OCI-LY7 (cell line): Measurements from ENCODE around the gene CTNNA2. TPM values are rescaled to one million over a fixed set of nuclear protein-coding genes. Genes with fewer than 3 reads are reported as not detected.

Experiments used
- BruUV-seq: library from RNA; stranded (reverse); fragments of 400-500 nt; replicated peaks from 2 replicates; lab custom pipeline; 2021; lab: Mats Ljungman, UMichigan
- CTCF ChIA-PET: fragments of 300-600 bp; sonication (Branson Sonifier 250); formaldehyde crosslinking; loops from one replicate; lab custom pipeline; 2022; ENCODE audit warnings: antibody characterized with exemption; ENCODE audit not compliant: unreplicated experiment; lab: Charles Lee
- POLR2A ChIA-PET: fragments of 300-600 bp; sonication (Branson Sonifier 250); formaldehyde crosslinking; loops from one replicate; lab custom pipeline; 2022; ENCODE audit warnings: antibody characterized with exemption; lab: Charles Lee
- DNase-seq: peaks from one replicate; pipeline ENCODE4 v3.0.0-alpha.2; 2015; ENCODE audit warnings: low spot score
- H2AFZ ChIP-seq: fragments of 200-600 bp; sonication (generic), shearing (Covaris generic); 2 replicates; pipeline ENCODE4 v1.6.1; 2014; ENCODE audit warnings: mild to moderate bottlenecking, antibody characterized with exemption, low read length, moderate library complexity
- H3K27ac ChIP-seq: fragments of 200-600 bp; sonication (generic); 2 replicates; pipeline ENCODE4 v1.5.1; 2014; ENCODE audit warnings: mixed run types, low read depth, mild to moderate bottlenecking, moderate library complexity, low read length, inconsistent platforms; ENCODE audit not compliant: poor library complexity, severe bottlenecking
- H3K36me3 ChIP-seq: fragments of 200-600 bp; sonication (generic); 2 replicates; pipeline ENCODE4 v1.6.1; 2014; ENCODE audit warnings: mild to moderate bottlenecking, antibody characterized with exemption, low read length, moderate library complexity, mixed read lengths; ENCODE audit not compliant: insufficient read depth
- H3K4me1 ChIP-seq: fragments of 200-600 bp; sonication (generic); 2 replicates; pipeline ENCODE4 v1.5.1; 2014; ENCODE audit warnings: mild to moderate bottlenecking, low read length; ENCODE audit not compliant: insufficient read depth, poor library complexity, severe bottlenecking
- H3K4me2 ChIP-seq: fragments of 200-600 bp; sonication (generic); 2 replicates; pipeline ENCODE4 v1.6.1; 2014; ENCODE audit warnings: mild to moderate bottlenecking, low read length
- H3K4me3 ChIP-seq: fragments of 200-600 bp; sonication (generic); 2 replicates; pipeline ENCODE4 v1.5.1; 2014; ENCODE audit warnings: mild to moderate bottlenecking, low read depth, low read length; ENCODE audit not compliant: poor library complexity, severe bottlenecking
- H3K79me2 ChIP-seq: fragments of 200-600 bp; sonication (generic); 2 replicates; pipeline ENCODE4 v1.6.1; 2016; ENCODE audit warnings: low read depth, mild to moderate bottlenecking, low read length, moderate library complexity, mixed read lengths; ENCODE audit not compliant: insufficient read depth
- H3K9me2 ChIP-seq: fragments of 200-600 bp; sonication (generic); 2 replicates; pipeline ENCODE4 v1.6.1; 2016; ENCODE audit warnings: mild to moderate bottlenecking, low read length, mixed read lengths; ENCODE audit not compliant: insufficient read depth
- H3K9me3 ChIP-seq: fragments of 200-600 bp; sonication (generic); 2 replicates; pipeline ENCODE4 v1.6.1; 2014; ENCODE audit warnings: mild to moderate bottlenecking, mixed run types, low read length, mixed read lengths
- H4K20me1 ChIP-seq: fragments of 200-600 bp; sonication (generic); 2 replicates; pipeline ENCODE4 v1.6.1; 2014; ENCODE audit warnings: mild to moderate bottlenecking, antibody characterized with exemption, low read length, moderate library complexity, mixed read lengths; ENCODE audit not compliant: insufficient read depth
- EZH2phosphoT487 ChIP-seq: fragments of 200-600 bp; sonication (generic); IDR thresholded peaks from 2 replicates; pipeline ENCODE4 v1.6.1; 2018; ENCODE audit warnings: low read depth, borderline replicate concordance, mild to moderate bottlenecking, mixed run types, antibody characterized with exemption, low read length, moderate library complexity, mixed read lengths
- intact Hi-C: fragments of 100-400 bp; cut with micrococcal nuclease; formaldehyde crosslinking; loops from one replicate; pipeline ENCODE4 v1.10.0; 2022; ENCODE audit not compliant: unreplicated experiment
- total RNA-seq, 2 experiments: library from RNA; depleted of rRNA in 1 of 2; stranded (reverse); fragments of >200 nt in 1 of 2; shearing (Covaris generic) in 1 of 2; gene quantifications; 2 replicates each; pipeline ENCODE4 v1.2.3, GENCODE V29; 2014 to 2022
- TF ChIP-seq, protein P1 (sequence below): fragments of 200-600 bp; sonication (generic); conservative IDR thresholded peaks from 2 replicates; pipeline ENCODE4 v1.5.1; 2014; ENCODE audit warnings: mild to moderate bottlenecking, antibody characterized with exemption, low read length, moderate library complexity, mixed read lengths

The CTNNA2 gene
- total RNA-seq, 2 experiments from 2014 or later, result 0.19 to 2.7 TPM

DNA sequence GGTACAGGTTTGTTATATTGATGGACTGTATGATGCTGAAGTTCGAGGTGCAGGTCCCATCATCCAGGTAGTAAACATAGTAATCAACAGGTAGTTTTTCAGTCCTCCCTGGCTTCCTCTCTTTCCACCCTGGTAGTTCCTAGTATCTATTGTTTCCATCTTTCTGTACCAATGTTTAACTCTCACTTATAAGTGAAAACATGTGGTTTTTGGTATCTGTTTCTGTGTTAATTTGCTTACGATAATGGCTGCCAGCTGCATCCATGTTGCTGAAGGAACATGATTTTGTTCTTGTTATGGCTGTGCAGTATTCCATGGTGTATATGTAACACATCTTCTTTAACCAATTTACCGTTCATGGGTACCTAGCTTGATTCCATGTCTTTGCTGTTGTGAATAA lies 861.3 kb downstream of the CTNNA2 start:
- no TSS peak for BruUV-seq
- ChIA-PET CTCF (no interaction called here), POLR2A (interaction anchor here (0.7 kb wide), 1 partner anchor 122 kb away, joined by 3 read pairs; no protein-coding TSS in a partner anchor)
- Histone ChIP-seq H3K79me2 (no peaks in the 10 kb centered on the region), H3K36me3 (no peaks in the 10 kb centered on the region), H2AFZ (no peak overlapping the region), H4K20me1 (no peaks in the 10 kb centered on the region), H3K9me3 (no peaks in the 10 kb centered on the region), H3K4me2 (no peak overlapping the region), H3K4me3 (no peak overlapping the region), H3K27ac (no peak overlapping the region), H3K9me2 (no peaks in the 10 kb centered on the region), H3K4me1 (no peaks in the 10 kb centered on the region)
- DNase-seq, result no peak
- TF ChIP-seq EZH2phosphoT487, result no peak
- TF ChIP-seq, protein P1, sequence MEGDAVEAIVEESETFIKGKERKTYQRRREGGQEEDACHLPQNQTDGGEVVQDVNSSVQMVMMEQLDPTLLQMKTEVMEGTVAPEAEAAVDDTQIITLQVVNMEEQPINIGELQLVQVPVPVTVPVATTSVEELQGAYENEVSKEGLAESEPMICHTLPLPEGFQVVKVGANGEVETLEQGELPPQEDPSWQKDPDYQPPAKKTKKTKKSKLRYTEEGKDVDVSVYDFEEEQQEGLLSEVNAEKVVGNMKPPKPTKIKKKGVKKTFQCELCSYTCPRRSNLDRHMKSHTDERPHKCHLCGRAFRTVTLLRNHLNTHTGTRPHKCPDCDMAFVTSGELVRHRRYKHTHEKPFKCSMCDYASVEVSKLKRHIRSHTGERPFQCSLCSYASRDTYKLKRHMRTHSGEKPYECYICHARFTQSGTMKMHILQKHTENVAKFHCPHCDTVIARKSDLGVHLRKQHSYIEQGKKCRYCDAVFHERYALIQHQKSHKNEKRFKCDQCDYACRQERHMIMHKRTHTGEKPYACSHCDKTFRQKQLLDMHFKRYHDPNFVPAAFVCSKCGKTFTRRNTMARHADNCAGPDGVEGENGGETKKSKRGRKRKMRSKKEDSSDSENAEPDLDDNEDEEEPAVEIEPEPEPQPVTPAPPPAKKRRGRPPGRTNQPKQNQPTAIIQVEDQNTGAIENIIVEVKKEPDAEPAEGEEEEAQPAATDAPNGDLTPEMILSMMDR, result no peak
- intact Hi-C loops, result no loop called here

DNA sequence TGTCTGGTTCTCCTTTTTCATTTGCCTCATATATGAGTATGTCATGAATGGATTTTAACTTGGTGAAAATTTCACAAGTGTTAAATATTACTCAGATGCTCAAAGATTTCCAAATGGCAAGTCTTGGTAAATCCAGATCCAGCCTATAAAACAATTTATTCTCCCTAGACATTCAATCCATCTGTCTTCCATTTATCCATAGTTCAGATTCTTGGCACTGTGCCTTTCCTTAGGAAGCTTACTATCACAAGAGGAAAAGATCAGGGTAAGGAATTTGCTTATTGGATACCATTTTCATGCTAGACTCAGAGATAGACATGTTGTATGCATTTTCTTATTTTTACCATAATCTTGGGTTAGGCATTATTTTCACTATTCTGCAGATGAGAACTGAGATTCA lies 864.2 kb downstream of the CTNNA2 start:
- H3K4me1 ChIP-seq, result no peaks in the 10 kb centered on the region
- intact Hi-C loops, result no loop called here
- CTCF ChIA-PET, result interaction anchor here (1.2 kb wide), 1 partner anchor 9 kb away, joined by 3 read pairs; no protein-coding TSS in a partner anchor
- BruUV-seq, result no TSS peak
- POLR2A ChIA-PET, result interaction anchor here (1.0 to 1.1 kb wide), 2 partner anchors 62 to 105 kb away, joined by 3 read pairs; no protein-coding TSS in a partner anchor
- no peak overlapping the region for H3K4me3 ChIP-seq
- H3K9me3 ChIP-seq, result no peaks in the 10 kb centered on the region
- H3K4me2 ChIP-seq, result no peak overlapping the region
- no peak overlapping the region for H2AFZ ChIP-seq
- H3K36me3 ChIP-seq, result no peaks in the 10 kb centered on the region
- no peak for DNase-seq
- H4K20me1 ChIP-seq, result no peaks in the 10 kb centered on the region
- TF ChIP-seq, protein P1, result no peak
- no peak for TF ChIP-seq EZH2phosphoT487
- H3K27ac ChIP-seq, result no peak overlapping the region
- H3K79me2 ChIP-seq, result no peaks in the 10 kb centered on the region
- no peaks in the 10 kb centered on the region for H3K9me2 ChIP-seq

GRCh38 chr2:80380736-80381135 lies 867.9 kb downstream of the CTNNA2 start:
- no peaks in the 10 kb centered on the region for H3K9me2 ChIP-seq
- DNase-seq, result no peak
- intact Hi-C loops, result no loop called here
- H2AFZ ChIP-seq, result no peak overlapping the region
- H3K4me2 ChIP-seq, result no peak overlapping the region
- H3K27ac ChIP-seq, result no peak overlapping the region
- BruUV-seq, result no TSS peak
- no peaks in the 10 kb centered on the region for H4K20me1 ChIP-seq
- no peak for TF ChIP-seq EZH2phosphoT487
- TF ChIP-seq, protein P1, result no peak
- H3K36me3 ChIP-seq, result no peaks in the 10 kb centered on the region
- H3K9me3 ChIP-seq, result no peaks in the 10 kb centered on the region
- no peaks in the 10 kb centered on the region for H3K4me1 ChIP-seq
- ChIA-PET CTCF (no interaction called here), POLR2A (interaction anchor here (0.5 kb wide), 1 partner anchor 17 kb away, joined by 3 read pairs; no protein-coding TSS in a partner anchor)
- H3K79me2 ChIP-seq, result no peaks in the 10 kb centered on the region
- no peak overlapping the region for H3K4me3 ChIP-seq
